GM12878 (cell line): ENCODE results near the gene NFE2. TPM values are rescaled to one million over a fixed set of nuclear protein-coding genes. Genes with fewer than 3 reads are reported as not detected.

ENCODE experiments used
- ATAC-seq: fragments of 200-7000 bp; cut with Tn5 transposase; 3 replicates; pipeline ENCODE4 v1.9.1; 2020; ENCODE audit warnings: mild to moderate bottlenecking, moderate library complexity
- BruUV-seq: library from RNA; stranded (reverse); fragments of 400-500 nt; replicated peaks from 2 replicates; lab custom pipeline; 2021; lab: Mats Ljungman, UMichigan
- CTCF ChIA-PET: fragments of 300-600 bp; sonication (Branson Sonifier 250); formaldehyde crosslinking; extraction: SDS; loops from one replicate; lab custom pipeline; 2021; ENCODE audit warnings: inconsistent platforms; lab: Yijun Ruan, JAX
- POLR2A ChIA-PET: fragments of 350-600 bp; formaldehyde crosslinking; extraction: SDS; loops from one replicate; lab custom pipeline; 2021; ENCODE audit warnings: inconsistent platforms; lab: Charles Lee
- RAD21 ChIA-PET: fragments of 300-600 bp; sonication (Branson Sonifier 250); formaldehyde crosslinking; loops from one replicate; lab custom pipeline; 2023; ENCODE audit warnings: antibody characterized with exemption; ENCODE audit not compliant: unreplicated experiment; lab: Charles Lee
- SMC1A ChIA-PET: fragments of 300-600 bp; sonication (Branson Sonifier 250); formaldehyde crosslinking; loops from one replicate; lab custom pipeline; 2023; ENCODE audit not compliant: unreplicated experiment, uncharacterized antibody; lab: Charles Lee
- DNase-seq: peaks from one replicate; pipeline ENCODE4 v3.0.0-alpha.2; 2011; ENCODE audit warnings: low read depth, low spot score
- FAIRE-seq: peaks from 3 replicates; lab custom pipeline; 2011; peaks lifted over from hg19 to GRCh38; lab: Jason Lieb, UNC
- H2AFZ ChIP-seq: 2 replicates; pipeline ENCODE4 v1.6.0; 2011; ENCODE audit warnings: low read depth, low read length, control low read depth; ENCODE audit not compliant: control insufficient read depth
- H3K27ac ChIP-seq: 2 replicates; pipeline ENCODE4 v1.5.1; 2011; ENCODE audit warnings: control low read depth; ENCODE audit not compliant: control insufficient read depth, insufficient read depth
- H3K27me3 ChIP-seq, 2 experiments: replicated peaks in 1 of 2; 2 replicates each; pipeline versions ENCODE4 v1.6.0 to v1.6.1; 2011; ENCODE audit warnings: low read length in 1 of 2; ENCODE audit not compliant: control insufficient read depth in 2 of 2, insufficient read depth in 2 of 2
- H3K36me3 ChIP-seq, 2 experiments: 2 replicates each; pipeline ENCODE4 v1.5.1; 2011; ENCODE audit warnings: low read length in 1 of 2; ENCODE audit not compliant: control insufficient read depth in 2 of 2, insufficient read depth in 2 of 2
- H3K4me1 ChIP-seq: 2 replicates; pipeline ENCODE4 v1.6.1; 2011; ENCODE audit warnings: mild to moderate bottlenecking, low read length, moderate library complexity, mixed read lengths; ENCODE audit not compliant: control insufficient read depth, insufficient read depth
- H3K4me2 ChIP-seq: 2 replicates; pipeline ENCODE4 v1.6.0; 2011; ENCODE audit warnings: control low read depth; ENCODE audit not compliant: control insufficient read depth, insufficient read depth
- H3K4me3 ChIP-seq: fragments of 200-600 bp; sonication (generic); 2 replicates; pipeline ENCODE4 v1.5.1; 2016
- H3K79me2 ChIP-seq: 2 replicates; pipeline ENCODE4 v1.6.0; 2011; ENCODE audit warnings: low read length; ENCODE audit not compliant: control insufficient read depth, insufficient read depth
- H3K9ac ChIP-seq: 2 replicates; pipeline ENCODE4 v1.8.0; 2011; ENCODE audit warnings: low read length, control low read depth, mixed read lengths; ENCODE audit not compliant: control insufficient read depth, insufficient read depth
- H3K9me3 ChIP-seq: replicated peaks from 3 replicates; pipeline ENCODE4 v1.5.1; 2011; ENCODE audit warnings: mild to moderate bottlenecking, low read length; ENCODE audit not compliant: control insufficient read depth, insufficient read depth
- H4K20me1 ChIP-seq: 2 replicates; pipeline ENCODE4 v1.6.0; 2011; ENCODE audit not compliant: control insufficient read depth, insufficient read depth
- BHLHE40 ChIP-seq, 2 experiments: fragments of 450-650 bp in 1 of 2; IDR thresholded peaks; 2 replicates each; pipeline ENCODE4 v1.6.1; 2011 to 2017; ENCODE audit warnings: low read depth in 2 of 2, borderline replicate concordance in 1 of 2, improper control_type of control experiment in 1 of 2, low read length in 1 of 2, mild to moderate bottlenecking in 1 of 2
- BRCA1 ChIP-seq: IDR thresholded peaks from 2 replicates; pipeline ENCODE4 v1.6.1; 2011; ENCODE audit warnings: low read depth, low read length, improper control_type of control experiment
- IKZF1 ChIP-seq: fragments of 450-650 bp; conservative IDR thresholded peaks from 2 replicates; pipeline ENCODE4 v1.6.1; 2017; ENCODE audit warnings: antibody characterized with exemption, mild to moderate bottlenecking
- KDM1A ChIP-seq: fragments of 200-600 bp; sonication (generic); IDR thresholded peaks from 2 replicates; pipeline ENCODE4 v1.6.1; 2016; ENCODE audit warnings: borderline replicate concordance
- PAX5 ChIP-seq: IDR thresholded peaks from 2 replicates; pipeline ENCODE4 v1.6.1; 2011; ENCODE audit warnings: low read depth, low read length, borderline replicate concordance
- PAX8 ChIP-seq: fragments of 450-650 bp; IDR thresholded peaks from 2 replicates; pipeline ENCODE4 v1.6.1; 2017; ENCODE audit warnings: mild to moderate bottlenecking, moderate library complexity
- PML ChIP-seq: IDR thresholded peaks from 2 replicates; pipeline ENCODE4 v1.6.1; 2012; ENCODE audit warnings: low read length, inconsistent platforms
- RELA ChIP-seq: fragments of 450-650 bp; IDR thresholded peaks from 2 replicates; pipeline ENCODE4 v1.8.0; 2014; ENCODE audit warnings: borderline replicate concordance; ENCODE audit not compliant: partially characterized antibody
- SIN3A ChIP-seq: IDR thresholded peaks from 2 replicates; pipeline ENCODE4 v1.6.1; 2012; ENCODE audit warnings: low read depth, low read length, improper control_type of control experiment
- SREBF2 ChIP-seq: IDR thresholded peaks from 2 replicates; pipeline ENCODE4 v1.6.1; 2012; ENCODE audit warnings: mild to moderate bottlenecking, low read length
- ZZZ3 ChIP-seq: IDR thresholded peaks from 2 replicates; pipeline ENCODE4 v1.6.1; 2011; ENCODE audit warnings: low read depth; ENCODE audit not compliant: control insufficient read depth, insufficient read length
- WGBS: methylation state at CpG from one replicate; pipeline ENCODE4 v1.1.6; 2016; ENCODE audit warnings: low lambda C conversion rate; ENCODE audit not compliant: insufficient replicate concordance, insufficient coverage; ENCODE audit errors: missing lambda C conversion rate; 5-methylcytosine and 5-hydroxymethylcytosine counted together
- in situ Hi-C: fragments of 300-500 bp; cut with MboI; formaldehyde crosslinking; loops from 9 replicates; pipeline ENCODE4 v1.14.3; 2018; ENCODE audit warnings: mixed read lengths
- intact Hi-C: fragments of 100-400 bp; cut with micrococcal nuclease; formaldehyde crosslinking; loops from one replicate; pipeline ENCODE4 v1.14.2; 2022; ENCODE audit not compliant: unreplicated experiment
- polyA plus RNA-seq, 11 experiments: library from polyadenylated mRNA; depleted of rRNA in 4 of 11; unstranded in 6 of 11; stranded (reverse) in 5 of 11; fragments of >200 nt; fragmentation: Nextera tagmentation in 4 of 11; fragmentation: Illumina TruSeq in 1 of 11; extraction: Ambion mirVana in 4 of 11; extraction: Trizol in 1 of 11; gene quantifications; 1 replicate in 1 of 11; 2 replicates in 10 of 11; pipeline versions ENCODE4 v1.2.1 to v1.2.3, GENCODE V29; 2011 to 2016; ENCODE audit warnings: inconsistent platforms in 2 of 11, missing spikeins in 2 of 11, low read depth in 1 of 11
- total RNA-seq, 4 experiments: library from RNA; depleted of rRNA in 3 of 4; stranded (reverse); fragments of >200 nt in 3 of 4; fragmentation: Illumina TruSeq in 1 of 4; extraction: Trizol in 1 of 4; gene quantifications; 2 replicates each; pipeline versions ENCODE4 v1.2.1 to v1.2.3, GENCODE V29; 2013 to 2021
- TF ChIP-seq, protein P1 (sequence below): fragments of 450-650 bp; IDR thresholded peaks from 2 replicates; pipeline ENCODE4 v1.6.1; 2016; ENCODE audit warnings: mild to moderate bottlenecking
- TF ChIP-seq, protein P2 (sequence below): IDR thresholded peaks from 2 replicates; pipeline ENCODE4 v1.6.1; 2012; ENCODE audit warnings: low read depth, low read length, improper control_type of control experiment
- TF ChIP-seq, protein P3 (sequence below): fragments of 450-650 bp; IDR thresholded peaks from 2 replicates; pipeline ENCODE4 v1.6.1; 2017; ENCODE audit warnings: mild to moderate bottlenecking, moderate library complexity
- TF ChIP-seq, protein P4 (sequence below): IDR thresholded peaks from 2 replicates; pipeline ENCODE4 v1.6.1; 2012; ENCODE audit warnings: low read depth, low read length, improper control_type of control experiment

Gene NFE2
- total and polyA plus RNA-seq, 10 of the 15 experiments (the other 5 are each of a cell fraction or from before 2014, with no cell fraction given): 0.06 to 0.28 TPM; not detected in 8

DNA sequence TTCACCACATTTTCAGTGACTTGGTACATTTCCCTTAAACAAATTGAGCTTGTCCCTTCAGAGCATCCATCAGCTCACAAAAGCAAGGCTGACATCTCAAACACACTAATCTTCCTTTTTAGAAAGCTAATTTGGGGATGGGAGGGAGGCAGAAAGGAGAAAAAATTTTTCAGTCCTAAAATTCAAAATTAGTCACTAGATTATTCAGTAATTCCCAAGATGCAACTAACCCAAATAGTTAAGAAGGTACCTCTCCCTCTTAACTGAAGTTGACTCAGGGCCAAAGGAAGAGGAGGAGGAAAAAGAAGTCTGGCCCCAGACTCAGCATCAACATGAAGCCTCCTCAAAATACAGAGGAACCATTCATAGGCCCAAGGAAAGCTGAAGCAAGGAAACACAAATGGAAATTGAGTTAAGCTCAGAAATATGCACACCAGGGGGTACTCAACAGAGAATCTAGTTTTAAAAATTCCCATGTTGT lies 42.6 kb downstream of the NFE2 start (continued):
- TF ChIP-seq, protein P1, sequence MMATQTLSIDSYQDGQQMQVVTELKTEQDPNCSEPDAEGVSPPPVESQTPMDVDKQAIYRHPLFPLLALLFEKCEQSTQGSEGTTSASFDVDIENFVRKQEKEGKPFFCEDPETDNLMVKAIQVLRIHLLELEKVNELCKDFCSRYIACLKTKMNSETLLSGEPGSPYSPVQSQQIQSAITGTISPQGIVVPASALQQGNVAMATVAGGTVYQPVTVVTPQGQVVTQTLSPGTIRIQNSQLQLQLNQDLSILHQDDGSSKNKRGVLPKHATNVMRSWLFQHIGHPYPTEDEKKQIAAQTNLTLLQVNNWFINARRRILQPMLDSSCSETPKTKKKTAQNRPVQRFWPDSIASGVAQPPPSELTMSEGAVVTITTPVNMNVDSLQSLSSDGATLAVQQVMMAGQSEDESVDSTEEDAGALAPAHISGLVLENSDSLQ: no peak
- TF ChIP-seq BHLHE40 (IDR thresholded peaks at IDR 0.05; ENCODE audit: borderline replicate concordance in 1 of 2, low read depth in 2 of 2, low read length in 1 of 2): no peak
- no peak for TF ChIP-seq BRCA1
- no peak for TF ChIP-seq RELA

DNA sequence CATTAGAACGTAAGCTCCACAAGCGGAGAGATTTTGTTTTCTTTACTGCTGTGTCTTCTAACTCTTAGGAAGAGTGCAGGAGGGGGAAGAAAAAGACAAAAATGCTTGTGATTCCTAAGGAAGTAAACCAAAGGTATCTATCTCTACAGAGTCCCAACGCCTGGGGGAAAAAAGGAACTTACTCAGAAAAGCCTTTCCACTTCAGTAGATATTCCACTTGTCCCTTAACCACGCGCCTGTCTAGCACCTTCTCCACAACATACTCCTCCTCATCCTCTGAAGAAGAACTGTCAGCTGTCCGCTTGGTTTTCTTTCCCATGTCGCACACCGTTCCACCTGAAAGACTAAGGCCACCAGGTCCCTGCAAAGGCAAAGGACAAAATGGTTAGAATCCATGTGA lies 43.5 kb downstream of the NFE2 start:
- 91% methylated on average over 8 of the region's 8 CpGs for WGBS
- H2AFZ ChIP-seq: no peak overlapping the region
- DNase-seq (no peak), FAIRE-seq (no peak), ATAC-seq (no peak)
- ChIA-PET CTCF (interaction anchor here (1.2 to 2.0 kb wide), 4 partner anchors 14 to 35 kb away, joined by 4 to 8 read pairs (median 5); no protein-coding TSS in a partner anchor), RAD21 (interaction anchor here (1.5 kb wide), 1 partner anchor 68 kb away, joined by 3 read pairs; the partner anchor contains the start of gene COPZ1), SMC1A (interaction anchor here (2.8 kb wide), 1 partner anchor 27 kb away, joined by 10 read pairs; no protein-coding TSS in a partner anchor), POLR2A (interaction anchor here (2.9 kb wide), 1 partner anchor 16 kb away, joined by 19 read pairs; no protein-coding TSS in a partner anchor)
- no peak overlapping the region for H3K4me2 ChIP-seq
- no peaks in the 10 kb centered on the region for H4K20me1 ChIP-seq
- no peak overlapping the region for H3K27ac ChIP-seq
- BruUV-seq: no TSS peak
- in situ Hi-C loops: no loop called here
- H3K27me3 ChIP-seq: no peaks in the 10 kb centered on the region
- TF ChIP-seq PAX8 (no peak), PAX5 (no peak), ZZZ3 (no peak), KDM1A (no peak), IKZF1 (no peak), SREBF2 (no peak), PML (no peak), SIN3A (no peak)
- TF ChIP-seq, protein P2, sequence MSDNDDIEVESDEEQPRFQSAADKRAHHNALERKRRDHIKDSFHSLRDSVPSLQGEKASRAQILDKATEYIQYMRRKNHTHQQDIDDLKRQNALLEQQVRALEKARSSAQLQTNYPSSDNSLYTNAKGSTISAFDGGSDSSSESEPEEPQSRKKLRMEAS: no peak
- TF ChIP-seq, protein P3, sequence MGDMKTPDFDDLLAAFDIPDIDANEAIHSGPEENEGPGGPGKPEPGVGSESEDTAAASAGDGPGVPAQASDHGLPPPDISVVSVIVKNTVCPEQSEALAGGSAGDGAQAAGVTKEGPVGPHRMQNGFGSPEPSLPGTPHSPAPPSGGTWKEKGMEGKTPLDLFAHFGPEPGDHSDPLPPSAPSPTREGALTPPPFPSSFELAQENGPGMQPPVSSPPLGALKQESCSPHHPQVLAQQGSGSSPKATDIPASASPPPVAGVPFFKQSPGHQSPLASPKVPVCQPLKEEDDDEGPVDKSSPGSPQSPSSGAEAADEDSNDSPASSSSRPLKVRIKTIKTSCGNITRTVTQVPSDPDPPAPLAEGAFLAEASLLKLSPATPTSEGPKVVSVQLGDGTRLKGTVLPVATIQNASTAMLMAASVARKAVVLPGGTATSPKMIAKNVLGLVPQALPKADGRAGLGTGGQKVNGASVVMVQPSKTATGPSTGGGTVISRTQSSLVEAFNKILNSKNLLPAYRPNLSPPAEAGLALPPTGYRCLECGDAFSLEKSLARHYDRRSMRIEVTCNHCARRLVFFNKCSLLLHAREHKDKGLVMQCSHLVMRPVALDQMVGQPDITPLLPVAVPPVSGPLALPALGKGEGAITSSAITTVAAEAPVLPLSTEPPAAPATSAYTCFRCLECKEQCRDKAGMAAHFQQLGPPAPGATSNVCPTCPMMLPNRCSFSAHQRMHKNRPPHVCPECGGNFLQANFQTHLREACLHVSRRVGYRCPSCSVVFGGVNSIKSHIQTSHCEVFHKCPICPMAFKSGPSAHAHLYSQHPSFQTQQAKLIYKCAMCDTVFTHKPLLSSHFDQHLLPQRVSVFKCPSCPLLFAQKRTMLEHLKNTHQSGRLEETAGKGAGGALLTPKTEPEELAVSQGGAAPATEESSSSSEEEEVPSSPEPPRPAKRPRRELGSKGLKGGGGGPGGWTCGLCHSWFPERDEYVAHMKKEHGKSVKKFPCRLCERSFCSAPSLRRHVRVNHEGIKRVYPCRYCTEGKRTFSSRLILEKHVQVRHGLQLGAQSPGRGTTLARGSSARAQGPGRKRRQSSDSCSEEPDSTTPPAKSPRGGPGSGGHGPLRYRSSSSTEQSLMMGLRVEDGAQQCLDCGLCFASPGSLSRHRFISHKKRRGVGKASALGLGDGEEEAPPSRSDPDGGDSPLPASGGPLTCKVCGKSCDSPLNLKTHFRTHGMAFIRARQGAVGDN: no peak
- TF ChIP-seq, protein P4, sequence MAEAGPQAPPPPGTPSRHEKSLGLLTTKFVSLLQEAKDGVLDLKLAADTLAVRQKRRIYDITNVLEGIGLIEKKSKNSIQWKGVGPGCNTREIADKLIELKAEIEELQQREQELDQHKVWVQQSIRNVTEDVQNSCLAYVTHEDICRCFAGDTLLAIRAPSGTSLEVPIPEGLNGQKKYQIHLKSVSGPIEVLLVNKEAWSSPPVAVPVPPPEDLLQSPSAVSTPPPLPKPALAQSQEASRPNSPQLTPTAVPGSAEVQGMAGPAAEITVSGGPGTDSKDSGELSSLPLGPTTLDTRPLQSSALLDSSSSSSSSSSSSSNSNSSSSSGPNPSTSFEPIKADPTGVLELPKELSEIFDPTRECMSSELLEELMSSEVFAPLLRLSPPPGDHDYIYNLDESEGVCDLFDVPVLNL: no peak
- intact Hi-C loops: no loop called here
- no peaks in the 10 kb centered on the region for H3K9me3 ChIP-seq
- H3K9ac ChIP-seq: no peak overlapping the region
- H3K79me2 ChIP-seq: peaks cover 31% of the 10 kb centered on the region
- no peak overlapping the region for H3K4me3 ChIP-seq
- peaks cover 2 to 15% of the 10 kb centered on the region in 2 experiments; a peak in 3 of 4 replicates for H3K36me3 ChIP-seq
- H3K4me1 ChIP-seq: peaks cover 17% of the 10 kb centered on the region
